HT1080 (cell line): ENCODE measurements around the gene KRT34. TPM values are rescaled to one million over a fixed set of nuclear protein-coding genes. Genes with fewer than 3 reads are reported as not detected.

ENCODE experiments used
- DNase-seq: peaks from one replicate; pipeline ENCODE4 v3.0.0-alpha.2; 2015; ENCODE audit warnings: low read depth
- total RNA-seq: library from RNA; depleted of rRNA; stranded (reverse); fragments of >200 nt; shearing (Covaris generic); gene quantifications from 2 replicates; pipeline ENCODE4 v1.2.3, GENCODE V29; 2014; rRNA removed

KRT34 gene
- total RNA-seq, 1 experiment from 2014 or later, result 1.2 TPM

- no peak for DNase-seq
These were observed 48.3 kb downstream of the KRT34 start for GRCh38 chr17:41333836-41334235.

DNA sequence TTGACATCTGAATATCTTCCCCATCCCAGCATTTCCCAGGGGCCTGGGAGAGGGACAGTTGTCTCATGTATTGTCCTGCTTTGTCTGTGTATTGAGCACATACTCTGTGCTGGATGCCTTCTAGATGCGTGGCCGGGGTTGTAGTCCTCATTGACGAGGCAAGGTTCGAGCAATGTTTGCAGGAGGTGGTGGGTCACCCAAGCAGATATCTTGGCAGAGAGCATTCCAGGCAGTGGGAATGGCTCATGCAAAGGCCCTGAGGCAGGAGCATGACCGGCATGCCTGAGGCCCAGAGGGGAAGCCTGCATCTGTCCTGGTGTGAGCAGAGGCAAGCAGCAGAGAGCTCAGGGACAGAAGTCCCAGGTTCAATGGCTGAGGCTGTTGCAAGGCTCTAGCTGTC lies 49.0 kb downstream of the KRT34 start:
- DNase-seq, result no peak

- no peak for DNase-seq
These were observed 49.9 kb downstream of the KRT34 start for GRCh38 chr17:41332239-41332638.

- DNase-seq, result no peak
These were observed 50.5 kb downstream of the KRT34 start for GRCh38 chr17:41331606-41332005.

- peak; percentile 57 for DNase-seq
These were observed 52.7 kb downstream of the KRT34 start for GRCh38 chr17:41329279-41329948.

DNA sequence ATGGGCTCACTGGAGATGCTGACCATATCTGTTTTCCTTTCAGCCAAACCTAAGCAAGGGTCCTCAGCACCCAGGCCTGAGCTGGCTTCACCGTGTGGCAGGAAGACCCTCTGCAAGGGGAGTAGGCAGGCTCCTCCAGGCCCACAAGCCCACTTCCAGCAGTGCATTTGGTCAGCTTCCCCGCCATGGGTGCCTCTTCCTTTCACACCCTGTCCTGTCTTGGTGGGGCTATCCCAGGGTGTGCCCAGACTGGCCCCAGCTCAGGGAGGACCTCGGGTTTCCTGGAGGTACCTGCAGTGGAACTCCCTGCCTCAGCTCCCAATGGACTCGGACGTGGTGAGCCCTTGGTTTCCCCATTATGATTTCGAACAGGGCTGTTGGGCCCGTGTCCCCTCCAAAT lies 53.9 kb downstream of the KRT34 start:
- DNase-seq, result no peak

Other genes with a start within 250 kb of the KRT34 start
- not detected in 2 replicates for gene KRTAP4-6, start 241.8 kb downstream of the KRT34 start, total RNA-seq
- gene KRTAP4-5, start 232.5 kb downstream of the KRT34 start, total RNA-seq, result not detected in 2 replicates
- not detected in 2 replicates for gene KRTAP4-4, start 221.6 kb downstream of the KRT34 start, total RNA-seq
- gene KRTAP4-3, start 214.1 kb downstream of the KRT34 start, total RNA-seq, result not detected in 2 replicates
- not detected in 2 replicates for gene KRTAP4-2, start 204.1 kb downstream of the KRT34 start, total RNA-seq
- not detected in 2 replicates for gene KRTAP4-1, start 197.4 kb downstream of the KRT34 start, total RNA-seq
- gene KRTAP9-1, start 192.4 kb downstream of the KRT34 start, total RNA-seq, result not detected in 2 replicates
- not detected in 2 replicates for gene KRTAP9-2, start 155.7 kb downstream of the KRT34 start, total RNA-seq
- gene KRTAP9-3, start 149.9 kb downstream of the KRT34 start, total RNA-seq, result not detected in 2 replicates
- gene KRTAP9-8, start 144.3 kb downstream of the KRT34 start, total RNA-seq, result not detected in 2 replicates
- not detected in 2 replicates for gene KRTAP9-4, start 132.6 kb downstream of the KRT34 start, total RNA-seq
- not detected in 2 replicates for gene KRTAP9-9, start 126.9 kb downstream of the KRT34 start, total RNA-seq
- not detected in 2 replicates for gene KRTAP9-6, start 116.9 kb downstream of the KRT34 start, total RNA-seq
- not detected in 2 replicates for gene KRTAP9-7, start 106.6 kb downstream of the KRT34 start, total RNA-seq
- gene KRTAP29-1, start 79.5 kb downstream of the KRT34 start, total RNA-seq, result not detected in 2 replicates
- gene KRTAP16-1, start 73.0 kb downstream of the KRT34 start, total RNA-seq, result not detected in 2 replicates
- not detected in 2 replicates for gene KRTAP17-1, start 66.6 kb downstream of the KRT34 start, total RNA-seq
- not detected in 2 replicates for gene KRT33A, start 31.5 kb downstream of the KRT34 start, total RNA-seq
- not detected in 2 replicates for gene KRT33B, start 12.5 kb downstream of the KRT34 start, total RNA-seq
- gene KRT31, start 15.3 kb upstream of the KRT34 start, total RNA-seq, result not detected in 2 replicates
- gene KRT37, start 42.3 kb upstream of the KRT34 start, total RNA-seq, result not detected in 2 replicates
- not detected in 2 replicates for gene KRT38, start 58.7 kb upstream of the KRT34 start, total RNA-seq
- gene KRT32, start 85.1 kb upstream of the KRT34 start, total RNA-seq, result not detected in 2 replicates
- gene KRT35, start 98.8 kb upstream of the KRT34 start, total RNA-seq, result not detected in 2 replicates
- gene KRT36, start 107.6 kb upstream of the KRT34 start, total RNA-seq, result not detected in 2 replicates
- gene KRT13, start 123.3 kb upstream of the KRT34 start, total RNA-seq, result not detected in 2 replicates
- 6.8 and 10.9 TPM in 2 replicates for gene KRT15, start 136.6 kb upstream of the KRT34 start, total RNA-seq
- gene KRT19, start 146.0 kb upstream of the KRT34 start, total RNA-seq, result 0.13 and 0.72 TPM in 2 replicates
- gene KRT9, start 189.8 kb upstream of the KRT34 start, total RNA-seq, result not detected in 2 replicates
- gene KRT14, start 204.6 kb upstream of the KRT34 start, total RNA-seq, result 0.05 TPM in 1 of 2 replicates, not detected in the other
- gene KRT16, start 230.5 kb upstream of the KRT34 start, total RNA-seq, result not detected in 2 replicates
- gene KRT17, start 242.3 kb upstream of the KRT34 start, total RNA-seq, result 0.72 and 1.6 TPM in 2 replicates